NCI-H2196 (cell line): ENCODE measurements around the gene PPY.
"Not testable (repeated sequence)": the region's sequence is repeated elsewhere in the genome, so short reads cannot be mapped to it uniquely, and the experiment has no call there.

ENCODE experiments used
- DNase-seq: peaks from one replicate; lab custom pipeline; 2025; ENCODE audit not compliant: unreplicated experiment; lab: John Stamatoyannopoulos, UW

The PPY gene

GRCh38 chr17:43935204-43935925 lies 6.9 kb downstream of the PPY start:
- DNase-seq, result no peak

- DNase-seq, result no peak
These were observed 9.4 kb downstream of the PPY start for GRCh38 chr17:43932923-43933322.

DNA sequence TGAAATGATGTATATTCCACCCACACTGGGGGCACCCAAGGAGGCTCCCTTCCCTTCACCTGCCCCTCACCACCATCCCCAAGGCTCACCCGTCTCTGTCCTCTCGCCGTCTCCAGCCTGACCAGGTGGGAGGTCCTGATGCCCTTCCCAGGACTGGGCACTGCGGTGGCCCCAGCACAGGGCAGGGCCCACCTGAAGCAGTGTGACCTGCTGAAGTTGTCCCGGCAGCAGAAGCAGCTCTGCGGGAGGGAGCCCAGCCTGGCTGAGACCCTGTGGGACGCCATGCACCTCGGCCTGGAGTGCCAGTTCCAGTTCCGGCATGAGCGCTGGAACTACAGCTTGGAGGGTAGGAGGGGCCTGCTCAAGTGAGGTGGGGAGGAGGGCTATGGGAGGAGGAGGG lies 9.9 kb downstream of the PPY start:
- no peak for DNase-seq

DNA sequence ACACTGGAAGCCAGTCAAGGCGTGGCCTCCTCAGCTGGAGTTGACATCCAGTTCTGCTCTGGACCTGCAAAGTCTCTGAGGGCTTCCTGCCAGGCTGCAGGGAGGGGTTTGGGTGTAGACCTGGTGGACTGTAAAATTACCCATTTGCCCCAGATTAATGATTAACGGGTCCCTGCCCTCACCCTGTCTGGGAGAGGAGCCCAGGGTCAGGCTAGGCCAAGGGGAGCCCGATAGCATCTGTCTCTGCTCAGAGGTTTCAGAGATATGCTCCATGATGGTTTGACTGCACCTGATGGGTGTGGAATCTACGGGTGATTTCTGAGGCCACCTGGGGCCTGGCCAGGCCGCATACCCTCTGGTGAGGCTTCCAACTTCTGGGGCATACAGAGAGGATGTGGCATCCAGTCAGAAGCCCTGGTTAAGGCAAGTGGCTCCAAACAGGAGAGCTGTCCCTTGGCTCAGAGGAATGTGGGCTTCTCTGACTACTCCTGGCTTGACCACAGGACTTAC lies 11.2 kb downstream of the PPY start:
- DNase-seq, result no peak

GRCh38 chr17:43928609-43929008 lies 13.7 kb downstream of the PPY start:
- DNase-seq, result no peak

- not testable (repeated sequence) for DNase-seq
These were observed 14.3 kb downstream of the PPY start for GRCh38 chr17:43927929-43928328.

DNA sequence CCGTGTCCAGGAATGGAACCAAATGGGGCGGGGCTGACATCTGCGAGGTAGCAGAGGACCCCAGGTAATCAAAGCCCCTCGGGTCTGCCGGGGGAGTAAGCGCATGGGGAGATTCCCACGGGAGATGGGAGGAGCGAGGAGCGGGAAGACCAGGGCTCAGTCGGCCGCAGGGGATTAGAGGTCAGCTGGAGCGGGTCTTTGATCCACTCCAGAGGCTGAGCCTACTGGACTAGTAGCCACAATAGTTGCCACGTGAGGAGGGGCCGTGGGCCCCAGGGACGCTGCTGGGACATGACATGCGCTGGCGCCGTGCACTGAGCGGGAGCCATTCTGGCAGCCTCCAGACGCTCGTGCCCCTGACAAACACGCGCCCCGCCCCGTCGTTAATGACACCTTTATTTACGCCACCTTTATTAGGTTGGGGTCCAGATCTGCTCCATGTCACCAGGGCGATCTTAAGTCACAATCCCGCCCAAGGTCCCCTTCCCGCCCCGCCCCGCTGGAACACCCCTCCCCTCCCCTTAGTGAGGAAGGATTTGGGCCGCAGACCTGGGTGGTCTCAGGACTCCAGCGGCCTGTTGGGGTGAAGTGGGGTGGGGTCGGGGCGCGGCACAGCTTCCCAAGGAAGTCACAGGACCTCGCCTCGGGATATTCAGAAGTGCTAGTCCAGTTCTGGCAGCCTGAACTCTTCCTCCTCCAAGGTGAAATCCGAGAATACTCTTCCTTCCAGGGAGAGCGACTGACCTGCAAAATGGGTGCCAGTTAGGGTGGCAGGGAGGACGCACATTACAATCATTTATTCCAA lies 15.0 kb downstream of the PPY start:
- no peak for DNase-seq

- DNase-seq, result no peak
These were observed 17.7 kb downstream of the PPY start for GRCh38 chr17:43924558-43924957.

- no peak for DNase-seq
These were observed 21.7 kb downstream of the PPY start for GRCh38 chr17:43920500-43921095.

DNA sequence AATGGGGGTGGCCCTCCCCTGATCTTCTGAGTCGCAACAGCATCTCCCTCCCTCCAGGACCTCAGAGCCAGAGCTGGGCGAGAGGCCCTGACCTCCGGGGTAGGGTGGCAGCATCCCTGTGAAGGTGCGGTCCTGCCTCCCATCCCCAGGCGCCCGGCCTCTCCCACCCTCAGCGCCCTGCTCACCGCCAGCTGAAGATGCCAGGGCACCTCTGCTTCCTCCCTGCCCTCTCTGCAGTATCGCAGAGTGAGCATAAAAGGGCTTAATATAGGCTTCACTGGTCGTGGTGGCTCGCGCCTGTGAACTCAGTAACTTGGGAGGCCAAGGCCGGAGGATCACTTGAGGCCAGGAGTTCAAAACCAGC lies 24.3 kb downstream of the PPY start:
- no peak for DNase-seq

DNA sequence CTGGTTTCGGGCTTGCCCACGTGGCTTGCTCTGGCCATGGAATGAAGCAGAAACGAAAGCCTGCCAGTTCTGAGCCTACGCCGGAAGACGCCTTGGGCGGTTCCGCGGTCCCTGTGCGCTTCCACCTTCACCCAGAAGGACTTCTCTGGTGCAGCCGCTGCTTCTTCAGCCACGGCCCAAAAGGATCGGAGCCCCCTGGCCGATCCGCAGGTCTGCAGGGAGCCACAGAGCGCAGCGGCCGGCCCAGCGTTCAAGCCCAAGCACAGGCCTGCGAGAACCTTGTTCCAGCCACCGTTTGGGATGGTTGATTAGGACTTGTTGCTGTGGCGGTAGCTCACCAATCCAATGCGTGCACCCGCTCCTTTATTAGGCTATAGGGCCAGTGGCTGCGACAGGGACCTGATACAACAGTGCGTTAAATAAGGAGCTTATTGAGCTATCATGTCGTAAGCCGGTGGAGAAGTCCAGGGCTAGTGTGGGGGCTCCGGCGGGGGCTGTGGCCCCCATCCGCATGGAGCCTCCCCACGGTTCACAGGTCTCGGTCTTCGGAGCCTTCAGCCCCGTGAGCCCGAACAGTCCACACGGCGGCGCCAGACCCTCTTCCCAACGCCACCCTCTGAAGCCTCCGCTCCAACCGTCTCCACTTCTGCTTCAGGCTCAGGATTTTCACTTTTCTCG lies 24.8 kb downstream of the PPY start:
- DNase-seq, result no peak

DNA sequence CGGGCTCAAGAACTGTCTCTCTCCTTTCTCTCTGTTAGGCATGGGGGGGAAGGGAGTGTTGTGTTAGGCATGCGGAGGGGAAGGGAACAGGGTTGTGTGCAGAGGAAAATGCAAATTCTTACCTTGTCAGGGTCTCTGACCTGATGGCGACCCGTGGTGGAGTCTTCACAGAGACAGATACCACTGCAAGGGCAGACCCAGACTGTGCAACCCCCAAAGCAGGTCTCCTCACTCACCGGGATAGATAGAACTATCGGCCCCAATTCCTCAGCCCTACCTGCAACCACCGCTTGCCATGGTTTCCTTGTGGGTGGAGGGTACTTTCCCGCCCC lies 25.3 kb downstream of the PPY start:
- DNase-seq, result no peak

GRCh38 chr17:43916385-43916784 lies 25.9 kb downstream of the PPY start:
- DNase-seq, result no peak

GRCh38 chr17:43915559-43915958 lies 26.7 kb downstream of the PPY start:
- DNase-seq, result no peak

DNA sequence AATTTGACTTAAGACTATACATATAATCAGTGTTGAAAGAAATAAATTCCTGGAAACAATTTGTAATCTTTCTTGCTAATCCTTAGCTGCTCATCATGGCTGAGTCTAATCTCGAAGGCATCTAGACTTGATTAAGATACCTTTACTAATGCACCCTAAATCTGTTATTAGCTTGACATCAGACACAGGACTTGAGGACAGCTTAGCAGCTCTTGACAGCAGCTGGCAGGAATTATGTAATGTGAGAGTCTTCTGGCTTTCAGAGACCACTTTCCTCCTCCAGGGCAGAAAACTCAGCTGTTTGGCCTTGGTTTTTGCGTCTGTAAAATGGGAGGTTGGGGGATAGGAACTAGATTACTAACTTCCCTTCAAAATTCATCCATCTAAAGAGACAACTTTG lies 27.8 kb downstream of the PPY start:
- no peak for DNase-seq

DNA sequence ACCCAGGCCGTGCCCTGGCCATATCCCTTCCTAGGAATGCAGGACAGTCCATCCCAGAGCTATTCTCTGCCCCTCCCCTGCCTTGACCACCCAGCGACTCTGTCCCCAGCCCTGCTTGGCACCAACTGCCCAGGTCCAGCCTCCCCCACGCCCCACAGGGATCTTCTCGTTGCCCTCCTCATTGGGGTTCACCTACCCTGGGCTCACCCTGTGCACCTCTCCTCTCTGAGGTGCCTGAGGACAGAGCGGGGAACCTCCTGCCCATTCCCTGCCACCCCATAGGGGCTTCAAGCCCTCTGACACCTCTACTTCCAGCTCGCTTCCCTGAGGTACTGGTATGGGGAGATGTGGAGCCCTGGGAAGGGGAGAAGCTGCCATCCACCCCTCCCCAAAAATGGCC lies 28.7 kb downstream of the PPY start:
- DNase-seq, result no peak

DNA sequence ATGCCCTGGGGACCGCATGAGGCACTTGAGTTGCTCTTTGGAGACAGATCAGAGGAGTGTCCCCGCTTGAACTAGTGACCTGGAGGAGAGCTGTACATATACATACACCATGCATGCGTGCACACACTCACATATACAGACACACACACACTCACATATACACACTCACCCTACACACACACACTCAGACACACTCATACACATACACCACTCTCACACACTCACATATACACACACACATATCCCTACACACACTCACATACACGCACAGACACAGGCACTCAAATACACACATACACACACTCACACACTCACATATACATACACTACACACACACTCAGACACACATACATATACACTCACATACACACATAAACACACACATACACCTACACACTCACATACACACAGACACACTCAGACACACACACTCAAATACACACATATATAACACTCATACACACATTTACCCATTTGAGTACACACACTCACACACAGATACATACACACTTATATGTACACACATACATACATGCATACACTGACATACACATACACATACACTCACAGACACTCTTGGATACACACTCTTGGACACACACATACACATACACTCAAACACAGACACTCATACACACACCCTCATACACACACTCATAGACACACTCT lies 29.5 kb downstream of the PPY start:
- DNase-seq, result no peak

DNA sequence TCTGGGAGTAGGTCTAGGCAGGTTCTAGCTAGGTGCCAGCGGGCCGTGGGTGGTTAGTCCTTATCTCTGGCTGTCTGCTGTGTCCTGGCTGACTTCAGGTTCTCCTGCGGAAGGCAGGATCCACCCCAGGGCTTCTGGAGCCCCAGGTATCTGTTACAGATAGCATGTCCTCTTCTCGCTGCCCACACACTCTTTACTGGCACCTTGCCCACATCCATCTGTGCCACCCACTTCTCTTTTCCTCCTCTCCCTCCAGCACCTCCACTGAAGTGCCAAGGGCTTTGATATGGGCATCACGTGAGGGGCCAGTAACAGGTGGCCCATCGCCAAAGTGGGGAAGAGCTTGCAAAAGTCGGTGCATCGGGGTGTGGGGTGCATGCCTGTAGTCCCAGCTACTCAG lies 30.4 kb downstream of the PPY start:
- no peak for DNase-seq

- DNase-seq, result no peak
These were observed 32.6 kb downstream of the PPY start for GRCh38 chr17:43909537-43910231.

- no peak for DNase-seq
These were observed 34.1 kb downstream of the PPY start for GRCh38 chr17:43907998-43908721.
